Heart right ventricle (tissue), 16 donors: Measurements from ENCODE around the gene ALG2. TPM values are rescaled to one million over a fixed set of nuclear protein-coding genes. Genes with fewer than 3 reads are reported as not detected.

Experiments used
- ATAC-seq, 8 donors: fragments of 200-7000 bp; cut with Tn5 transposase; one replicate each; pipeline ENCODE4 v1.9.1; 2020; ENCODE audit warnings: mild to moderate bottlenecking in 8 of 8, moderate library complexity in 8 of 8, moderate number of reproducible peaks in 1 of 8
- DNase-seq, 2 donors: peaks; one replicate each; pipeline ENCODE4 v3.0.0-alpha.2; 2020
- H3K27ac ChIP-seq, 10 donors: fragments of 200-600 bp; sonication (generic) in 2 of 10; one replicate each; pipeline versions ENCODE4 v1.5.0 to v1.8.0; 2020 to 2022; ENCODE audit warnings: mild to moderate bottlenecking in 3 of 10
- H3K27me3 ChIP-seq, 7 donors: fragments of 200-600 bp; one replicate each; pipeline ENCODE4 v1.8.0; 2021 to 2022; ENCODE audit warnings: mild to moderate bottlenecking in 2 of 7
- H3K36me3 ChIP-seq, 9 donors: fragments of 200-600 bp; sonication (generic) in 1 of 9; one replicate each; pipeline versions ENCODE4 v1.5.0 to v1.8.0; 2020 to 2022; ENCODE audit warnings: mild to moderate bottlenecking in 2 of 9
- H3K4me1 ChIP-seq, 9 donors: fragments of 200-600 bp; sonication (generic) in 1 of 9; one replicate each; pipeline versions ENCODE4 v1.5.0 to v1.8.0; 2020 to 2022; ENCODE audit warnings: mild to moderate bottlenecking in 4 of 9
- H3K4me3 ChIP-seq, 10 donors: fragments of 200-600 bp; sonication (generic) in 2 of 10; one replicate each; pipeline versions ENCODE4 v1.5.0 to v1.8.0; 2020 to 2022; ENCODE audit warnings: mild to moderate bottlenecking in 7 of 10, moderate library complexity in 2 of 10
- H3K9me3 ChIP-seq, 11 donors: fragments of 200-600 bp in 10 of 11; sonication (generic) in 2 of 11; one replicate each; pipeline versions ENCODE4 v1.5.0 to v1.8.0; 2013 to 2022; ENCODE audit warnings: mild to moderate bottlenecking in 2 of 11, control low read depth in 1 of 11, moderate library complexity in 1 of 11
- CTCF ChIP-seq, 9 donors: fragments of 200-600 bp; sonication (generic) in 2 of 9; IDR thresholded peaks; one replicate each; pipeline versions ENCODE4 v1.5.0 to v1.8.0; 2021 to 2022; ENCODE audit warnings: antibody characterized with exemption in 9 of 9, mild to moderate bottlenecking in 5 of 9, moderate library complexity in 1 of 9
- WGBS, 2 donors: extraction: QIAGEN DNeasy Blood & Tissue Kit; methylation state at CpG; one replicate each; pipeline ENCODE4 v1.1.7; 2013; ENCODE audit warnings: inconsistent platforms in 1 of 2; 5-methylcytosine and 5-hydroxymethylcytosine counted together
- intact Hi-C, 10 donors: fragments of 100-400 bp; cut with DNase I; formaldehyde crosslinking; loops; one replicate each; pipeline versions ENCODE4 v1.11.1 to v1.14.2; 2022
- polyA plus RNA-seq, 2 donors: library from polyadenylated mRNA; stranded (reverse); fragments of 200-250 nt; gene quantifications; one replicate each; pipeline ENCODE4 v1.2.3, GENCODE V29; 2013
- total RNA-seq, 10 donors: library from RNA; stranded (reverse); fragmentation: NEBNext Ultra II Directional in 3 of 10; extraction: Animal tissue kit (Norgen Biotek cat#: 25700) in 3 of 10; gene quantifications; one replicate each; pipeline versions ENCODE4 v1.2.1 to v1.2.4, GENCODE V29; 2021 to 2023
- donor health status: Arrhythmogenic right ventricular cardiomyopathy.
- donor health status: ischemic (EF 13 %, LVEDD 7.1; RV severe dilation, severe dysfunction).
- donor health status: healthy with polysubstance abuse.
- donor health status: DM: no; HTN: yes; CAD: no.
- donor health status: DM: no; HTN: no; CAD: no.
- donor health status: ischemic (EF 25% LVEDD 6.9; RV normal size, moderate dysfunction).
- donor health status: ischemic (EF 25% LVEDD 5.7; RV mildly dilated, moderate dysfunction).
- donor health status: healthy.
- donor health status: DM: yes; HTN: yes; CAD: no.
- donor health status: Ischemic cardiomyopathy.
- donor health status: ischemic (EF 35%, LVEDD 5.7; RV mildly dilated, moderate dysfunction).
- donor health status: nonischemic (EF 11% LVEDD 7.7; RV severe dilation, severe dysfunction).
- donor health status: DM: yes; HTN: yes; CAD: no.
- donor health status: PGD.
- donor health status: ischemic (EF 29% LVEDD 5.4; RV normal size, mild dysfunction).
- donor health status: nonischemic (EF 23%, LVEDD 6.1; RV moderate dilation, normal function).

ALG2 gene
- total and polyA plus RNA-seq, 12 donors, result 10.6 to 27.3 (median 15.0) TPM

- DNase-seq, result peak; percentile 68 to 74
- Histone ChIP-seq H3K36me3 (no peaks in the 10 kb centered on the region), H3K9me3 (no peaks in the 10 kb centered on the region), H3K4me3 (no peak overlapping the region), H3K27ac (no peak overlapping the region), H3K27me3 (no peaks in the 10 kb centered on the region), H3K4me1 (peaks cover 0 to 12% (median 6%) of the 10 kb centered on the region in 9 donors)
- TF ChIP-seq CTCF (IDR thresholded peaks at IDR 0.05), result peak; percentile 69 to 91 (median 88)
- intact Hi-C loops, result loop anchor here in 4 of 10 donors (5.0 to 10.0 kb wide), 7 partner anchors 82 to 948 kb away; no protein-coding TSS in a partner anchor
- 13 to 15% methylated on average over 17 of the region's 17 CpGs for WGBS, 2 donors
- peak; percentile 55 to 92 (median 83) for ATAC-seq
Measured at GRCh38 chr9:99266255-99267023, 44.7 kb upstream of the ALG2 start.

- Histone ChIP-seq H3K9me3 (no peaks in the 10 kb centered on the region), H3K27ac (no peak overlapping the region), H3K4me1 (peaks cover 0 to 12% (median 6%) of the 10 kb centered on the region in 9 donors), H3K27me3 (no peaks in the 10 kb centered on the region), H3K36me3 (no peaks in the 10 kb centered on the region), H3K4me3 (no peak overlapping the region)
- intact Hi-C loops, result loop anchor here in 4 of 10 donors (5.0 to 10.0 kb wide), 7 partner anchors 81 to 949 kb away; no protein-coding TSS in a partner anchor
- no peak for TF ChIP-seq CTCF (IDR thresholded peaks at IDR 0.05)
- no peak for DNase-seq
- 15 to 39% methylated on average over 2 of the region's 2 CpGs for WGBS, 2 donors
- ATAC-seq, result no peak
Measured at GRCh38 chr9:99265691-99266090, 43.9 kb upstream of the ALG2 start.

- Histone ChIP-seq H3K27ac (no peak overlapping the region), H3K36me3 (no peaks in the 10 kb centered on the region), H3K9me3 (no peaks in the 10 kb centered on the region), H3K4me3 (no peak overlapping the region), H3K4me1 (peaks cover 0 to 22% (median 14%) of the 10 kb centered on the region in 9 donors), H3K27me3 (no peaks in the 10 kb centered on the region)
- intact Hi-C loops, result loop anchor here in 3 of 10 donors (10.0 kb wide), 5 partner anchors 79 to 951 kb away; no protein-coding TSS in a partner anchor
- ATAC-seq (no peak), DNase-seq (no peak)
- WGBS, 2 donors, result 90 to 93% methylated on average over 3 of the region's 3 CpGs
- TF ChIP-seq CTCF (IDR thresholded peaks at IDR 0.05), result peak in 1 of 9 donors; percentile 22
Measured at GRCh38 chr9:99264070-99264680, 42.4 kb upstream of the ALG2 start.

- no peaks in the 10 kb centered on the region for H3K9me3 ChIP-seq
- no peak for TF ChIP-seq CTCF (IDR thresholded peaks at IDR 0.05)
- peaks cover 0 to 34% (median 21%) of the 10 kb centered on the region in 9 donors for H3K4me1 ChIP-seq
- ATAC-seq (no peak), DNase-seq (no peak)
- 87 to 89% methylated on average over 7 of the region's 7 CpGs for WGBS, 2 donors
- intact Hi-C loops, result loop anchor here in 3 of 10 donors (10.0 kb wide), 5 partner anchors 78 to 952 kb away; no protein-coding TSS in a partner anchor
- H3K36me3 ChIP-seq, result no peaks in the 10 kb centered on the region
- H3K27ac ChIP-seq, result no peak overlapping the region
- no peaks in the 10 kb centered on the region for H3K27me3 ChIP-seq
- no peak overlapping the region for H3K4me3 ChIP-seq
Measured at GRCh38 chr9:99262949-99263418, 41.2 kb upstream of the ALG2 start.
